HCT116 (cell line): ENCODE data around the gene PDE6D. TPM values are rescaled to one million over a fixed set of nuclear protein-coding genes. Genes with fewer than 3 reads are reported as not detected.

Source experiments
- ATAC-seq: fragments of 200-7000 bp; cut with Tn5 transposase; 2 replicates; pipeline ENCODE4 v1.9.1; 2020; ENCODE audit warnings: mild to moderate bottlenecking, moderate library complexity
- BruUV-seq: library from RNA; stranded (reverse); fragments of 400-500 nt; replicated peaks from 2 replicates; lab custom pipeline; 2021; lab: Mats Ljungman, UMichigan
- CTCF ChIA-PET: fragments of 300-600 bp; sonication (Branson Sonifier 250); formaldehyde crosslinking; loops from one replicate; lab custom pipeline; 2021; ENCODE audit warnings: antibody characterized with exemption; lab: Charles Lee
- POLR2A ChIA-PET: fragments of 300-600, 350-600 bp; sonication (Branson Sonifier 250); formaldehyde crosslinking; loops from one replicate; lab custom pipeline; 2021; ENCODE audit warnings: antibody characterized with exemption; lab: Charles Lee
- RAD21 ChIA-PET, 2 experiments: fragments of 300-600 bp; sonication (Branson Sonifier 250); formaldehyde crosslinking; loops; one replicate each; lab custom pipeline; 2023; ENCODE audit warnings: low total read pairs in 2 of 2; ENCODE audit not compliant: uncharacterized antibody in 2 of 2, unreplicated experiment in 2 of 2, low non-redundant PET in 1 of 2; lab: Charles Lee
- DNase-seq: peaks from one replicate; pipeline ENCODE4 v3.0.0-alpha.2; 2010; ENCODE audit warnings: low read depth, low spot score
- H2AFZ ChIP-seq: fragments of 200-600 bp; shearing (Covaris generic), sonication (generic); 2 replicates; pipeline ENCODE4 v1.6.1; 2017; ENCODE audit warnings: low read depth, mixed run types, mixed read lengths, antibody characterized with exemption, low read length; ENCODE audit not compliant: poor library complexity, severe bottlenecking
- H3K27ac ChIP-seq: 2 replicates; pipeline ENCODE4 v1.5.1; 2012; ENCODE audit warnings: low read depth, low read length
- H3K27me3 ChIP-seq: fragments of 200-600 bp; sonication (generic); 2 replicates; pipeline ENCODE4 v1.6.1; 2016; ENCODE audit warnings: mixed run types, low read length, mixed read lengths; ENCODE audit not compliant: insufficient read depth
- H3K36me3 ChIP-seq, 2 experiments: fragments of 200-500 bp in 1 of 2; fragments of 200-600 bp in 1 of 2; sonication (Bioruptor generic) in 1 of 2; sonication (generic) in 1 of 2; 2 replicates each; pipeline versions ENCODE4 v1.5.1 to v1.6.1; 2014 to 2016; ENCODE audit warnings: low read length in 2 of 2, inconsistent platforms in 1 of 2, mixed read lengths in 1 of 2, mixed run types in 1 of 2; ENCODE audit not compliant: insufficient read depth in 2 of 2, control insufficient read depth in 1 of 2
- H3K4me1 ChIP-seq, 2 experiments: fragments of 200-600 bp in 1 of 2; sonication (generic) in 1 of 2; 2 replicates each; pipeline versions ENCODE4 v1.5.1 to v1.6.1; 2012 to 2017; ENCODE audit warnings: low read length in 2 of 2, inconsistent platforms in 1 of 2, mild to moderate bottlenecking in 1 of 2, mixed read lengths in 1 of 2, mixed run types in 1 of 2, moderate library complexity in 1 of 2; ENCODE audit not compliant: insufficient read depth in 2 of 2, control insufficient read depth in 1 of 2
- H3K4me2 ChIP-seq: fragments of 200-600 bp; sonication (generic); 2 replicates; pipeline ENCODE4 v1.6.1; 2017; ENCODE audit warnings: mixed run types, low read length, mixed read lengths
- H3K4me3 ChIP-seq, 2 experiments: fragments of 200-600 bp in 1 of 2; sonication (generic) in 1 of 2; replicated peaks in 1 of 2; 2 replicates each; pipeline ENCODE4 v1.5.1; 2011 to 2016; ENCODE audit warnings: low read length in 2 of 2, control low read depth in 1 of 2, low read depth in 1 of 2, mild to moderate bottlenecking in 1 of 2, mixed read lengths in 1 of 2, mixed run types in 1 of 2
- H3K79me2 ChIP-seq: fragments of 200-600 bp; sonication (generic); 2 replicates; pipeline ENCODE4 v1.6.1; 2017; ENCODE audit warnings: mild to moderate bottlenecking, mixed run types, low read length, moderate library complexity, mixed read lengths; ENCODE audit not compliant: insufficient read depth
- H3K9ac ChIP-seq: fragments of 200-600 bp; sonication (generic); 2 replicates; pipeline ENCODE4 v1.6.1; 2016; ENCODE audit warnings: low read length, mixed read lengths
- H3K9me2 ChIP-seq: fragments of 200-600 bp; sonication (generic), shearing (Covaris generic); 2 replicates; pipeline ENCODE4 v1.6.1; 2017; ENCODE audit warnings: mixed run types, mild to moderate bottlenecking, moderate library complexity; ENCODE audit not compliant: insufficient read depth
- H3K9me3 ChIP-seq, 2 experiments: fragments of 200-500 bp in 1 of 2; fragments of 200-600 bp in 1 of 2; sonication (Bioruptor generic) in 1 of 2; sonication (generic) in 1 of 2; 2 replicates each; pipeline ENCODE4 v1.6.1; 2014 to 2017; ENCODE audit warnings: low read length in 2 of 2, mixed read lengths in 2 of 2, inconsistent platforms in 1 of 2, low read depth in 1 of 2, mild to moderate bottlenecking in 1 of 2, mixed run types in 1 of 2, moderate library complexity in 1 of 2; ENCODE audit not compliant: control insufficient read depth in 1 of 2, insufficient read depth in 1 of 2
- H4K20me1 ChIP-seq: fragments of 200-600 bp; sonication (generic), shearing (Covaris generic); 2 replicates; pipeline ENCODE4 v1.6.1; 2017; ENCODE audit warnings: mixed run types, mild to moderate bottlenecking, moderate library complexity; ENCODE audit not compliant: insufficient read depth
- ATF3 ChIP-seq: IDR thresholded peaks from 2 replicates; pipeline ENCODE4 v1.6.1; 2012
- CBX3 ChIP-seq: IDR thresholded peaks from 2 replicates; pipeline ENCODE4 v1.6.1; 2012; ENCODE audit warnings: low read depth
- CEBPB ChIP-seq: IDR thresholded peaks from 2 replicates; pipeline ENCODE4 v1.6.1; 2012; ENCODE audit warnings: low read depth
- EGR1 ChIP-seq: IDR thresholded peaks from 2 replicates; pipeline ENCODE4 v1.6.1; 2012; ENCODE audit warnings: low read depth
- ELF1 ChIP-seq: IDR thresholded peaks from 2 replicates; pipeline ENCODE4 v1.6.1; 2012; ENCODE audit warnings: low read depth, borderline replicate concordance
- EZH2phosphoT487 ChIP-seq: fragments of 200-600 bp; IDR thresholded peaks from 2 replicates; pipeline ENCODE4 v1.6.1; 2018; ENCODE audit warnings: antibody characterized with exemption, borderline replicate concordance
- FOSL1 ChIP-seq: IDR thresholded peaks from 2 replicates; pipeline ENCODE4 v1.6.1; 2012; ENCODE audit warnings: low read depth
- JUND ChIP-seq: IDR thresholded peaks from 2 replicates; pipeline ENCODE4 v1.6.1; 2012
- POLR2A ChIP-seq: IDR thresholded peaks from 2 replicates; pipeline ENCODE4 v1.7.0; 2011; ENCODE audit warnings: borderline replicate concordance; ENCODE audit not compliant: insufficient read depth, insufficient read length; ENCODE audit errors: extremely low read depth
- POLR2AphosphoS5 ChIP-seq: IDR thresholded peaks from 2 replicates; pipeline ENCODE4 v1.6.1; 2011; ENCODE audit warnings: mild to moderate bottlenecking, low read depth, low read length, moderate library complexity
- RAD21 ChIP-seq: IDR thresholded peaks from 2 replicates; pipeline ENCODE4 v1.6.1; 2012; ENCODE audit warnings: low read depth, mild to moderate bottlenecking
- SP1 ChIP-seq: IDR thresholded peaks from 2 replicates; pipeline ENCODE4 v1.6.1; 2012; ENCODE audit warnings: low read depth
- SRF ChIP-seq: IDR thresholded peaks from 2 replicates; pipeline ENCODE4 v1.6.1; 2012; ENCODE audit warnings: low read depth
- TCF7L2 ChIP-seq: IDR thresholded peaks from 2 replicates; pipeline ENCODE4 v1.7.0; 2011; ENCODE audit warnings: borderline replicate concordance, inconsistent platforms; ENCODE audit not compliant: insufficient read depth, insufficient read length; ENCODE audit errors: extremely low read depth
- YY1 ChIP-seq: IDR thresholded peaks from 2 replicates; pipeline ENCODE4 v1.6.1; 2011; ENCODE audit warnings: low read length, low read depth, moderate library complexity, mild to moderate bottlenecking; ENCODE audit not compliant: insufficient replicate concordance; ENCODE audit errors: extremely low read depth
- ZFX ChIP-seq: fragments of 450-650 bp; IDR thresholded peaks from 2 replicates; pipeline ENCODE4 v1.6.1; 2017
- ZNF274 ChIP-seq: fragments of 200-500 bp; sonication (Bioruptor generic); IDR thresholded peaks from 2 replicates; pipeline ENCODE4 v1.6.1; 2014; ENCODE audit warnings: mild to moderate bottlenecking, low read depth, low read length, inconsistent platforms
- intact Hi-C: fragments of 100-400 bp; cut with micrococcal nuclease; formaldehyde crosslinking; loops from 2 replicates; pipeline ENCODE4 v1.10.0; 2022
- total RNA-seq: library from RNA; stranded (reverse); gene quantifications from one replicate; pipeline ENCODE4 v1.2.1, GENCODE V29; 2021; ENCODE audit not compliant: unreplicated experiment
- TF ChIP-seq, protein P1 (sequence below): IDR thresholded peaks from 2 replicates; pipeline ENCODE4 v1.6.1; 2012; ENCODE audit warnings: low read depth
- TF ChIP-seq, protein P2 (sequence below): IDR thresholded peaks from 2 replicates; pipeline ENCODE4 v1.6.1; 2012
- TF ChIP-seq, protein P3 (sequence below), 3 experiments: fragments of 200-600 bp in 1 of 3; sonication (generic) in 1 of 3; IDR thresholded peaks in 2 of 3; conservative IDR thresholded peaks in 1 of 3; 2 replicates each; pipeline ENCODE4 v1.5.1; 2012 to 2017; ENCODE audit warnings: low read depth in 2 of 3, low read length in 2 of 3, antibody characterized with exemption in 1 of 3, borderline replicate concordance in 1 of 3, control low read depth in 1 of 3, mild to moderate bottlenecking in 1 of 3, mixed read lengths in 1 of 3, mixed run types in 1 of 3, moderate library complexity in 1 of 3; ENCODE audit not compliant: insufficient read depth in 1 of 3

The PDE6D gene
- total RNA-seq, 1 experiment from 2014 or later = 26.6 TPM

DNA sequence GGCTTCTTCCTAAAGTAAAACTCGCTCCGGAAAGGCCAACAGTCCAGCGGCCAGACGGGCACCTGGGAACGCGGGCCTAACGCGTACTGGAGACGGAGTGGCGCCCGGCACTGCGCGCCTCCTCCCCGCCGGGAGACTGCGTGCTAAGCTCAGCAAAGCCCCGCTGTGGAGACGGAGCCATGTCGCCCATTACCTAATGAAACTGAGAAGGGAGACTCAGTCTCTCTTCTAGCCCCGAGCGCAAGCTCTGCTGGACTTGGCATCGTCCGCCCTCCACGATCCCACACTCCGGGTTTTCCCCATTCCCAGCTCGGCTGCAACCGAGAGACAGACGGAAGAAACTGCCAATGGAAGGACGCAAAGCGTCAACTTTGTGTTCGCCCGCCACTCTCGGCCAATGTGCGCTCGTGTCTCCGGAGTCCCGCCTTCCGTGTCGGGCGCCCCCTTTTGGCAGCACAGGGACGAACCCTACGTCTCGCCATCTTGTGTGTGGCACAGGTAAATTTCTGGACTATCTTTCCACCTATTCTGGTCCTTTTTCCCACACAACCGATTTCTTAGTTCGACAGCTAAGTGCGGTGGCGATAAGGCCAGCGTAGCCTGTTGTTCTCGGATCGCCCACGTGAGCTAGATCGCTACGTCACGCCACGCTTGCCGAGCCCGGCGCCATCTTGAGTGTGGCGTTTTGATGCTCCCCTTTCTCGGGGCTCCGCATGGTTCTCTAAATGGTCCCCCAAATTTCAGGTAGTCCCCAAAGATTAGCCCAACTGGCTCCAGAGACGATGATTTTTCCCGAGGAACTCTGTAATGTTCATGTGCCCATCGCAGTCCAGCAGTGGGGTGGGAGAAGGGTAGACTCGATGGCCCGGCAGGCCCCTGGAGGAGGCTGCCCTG, 74.1 kb downstream of the PDE6D start:
- Histone ChIP-seq H3K4me3 (peak overlapping the region; percentile 85 to 94), H3K9me2 (no peaks in the 10 kb centered on the region), H3K9me3 (no peaks in the 10 kb centered on the region), H2AFZ (no peak overlapping the region), H3K27me3 (no peaks in the 10 kb centered on the region), H3K36me3 (peaks cover 12 to 32% of the 10 kb centered on the region in 2 experiments), H4K20me1 (peaks cover 26% of the 10 kb centered on the region; the same call in 1 of the 2 replicates), H3K27ac (peak overlapping the region; percentile 99), H3K4me2 (peak overlapping the region; percentile 98), H3K79me2 (peaks cover 52% of the 10 kb centered on the region), H3K9ac (peak overlapping the region; percentile 96), H3K4me1 (peaks cover 20 to 44% of the 10 kb centered on the region in 2 experiments)
- BruUV-seq = no TSS peak
- CTCF ChIA-PET = interaction anchor here (0.7 to 2.5 kb wide), 12 partner anchors 10 to 95 kb away, joined by 3 to 29 read pairs (median 7); no protein-coding TSS in a partner anchor
- intact Hi-C loops = loop anchor here (1.0 to 5.0 kb wide), 4 partner anchors 26 to 245 kb away; partner anchors contain the start of gene NCL
- POLR2A ChIA-PET = interaction anchor here (0.7 to 5.5 kb wide), 10 partner anchors 13 to 94 kb away, joined by 3 to 34 read pairs (median 4); no protein-coding TSS in a partner anchor
- ATAC-seq = peak; percentile 57
- RAD21 ChIA-PET = no interaction called here
- peak; percentile 98 for DNase-seq
- TF ChIP-seq, protein P1, sequence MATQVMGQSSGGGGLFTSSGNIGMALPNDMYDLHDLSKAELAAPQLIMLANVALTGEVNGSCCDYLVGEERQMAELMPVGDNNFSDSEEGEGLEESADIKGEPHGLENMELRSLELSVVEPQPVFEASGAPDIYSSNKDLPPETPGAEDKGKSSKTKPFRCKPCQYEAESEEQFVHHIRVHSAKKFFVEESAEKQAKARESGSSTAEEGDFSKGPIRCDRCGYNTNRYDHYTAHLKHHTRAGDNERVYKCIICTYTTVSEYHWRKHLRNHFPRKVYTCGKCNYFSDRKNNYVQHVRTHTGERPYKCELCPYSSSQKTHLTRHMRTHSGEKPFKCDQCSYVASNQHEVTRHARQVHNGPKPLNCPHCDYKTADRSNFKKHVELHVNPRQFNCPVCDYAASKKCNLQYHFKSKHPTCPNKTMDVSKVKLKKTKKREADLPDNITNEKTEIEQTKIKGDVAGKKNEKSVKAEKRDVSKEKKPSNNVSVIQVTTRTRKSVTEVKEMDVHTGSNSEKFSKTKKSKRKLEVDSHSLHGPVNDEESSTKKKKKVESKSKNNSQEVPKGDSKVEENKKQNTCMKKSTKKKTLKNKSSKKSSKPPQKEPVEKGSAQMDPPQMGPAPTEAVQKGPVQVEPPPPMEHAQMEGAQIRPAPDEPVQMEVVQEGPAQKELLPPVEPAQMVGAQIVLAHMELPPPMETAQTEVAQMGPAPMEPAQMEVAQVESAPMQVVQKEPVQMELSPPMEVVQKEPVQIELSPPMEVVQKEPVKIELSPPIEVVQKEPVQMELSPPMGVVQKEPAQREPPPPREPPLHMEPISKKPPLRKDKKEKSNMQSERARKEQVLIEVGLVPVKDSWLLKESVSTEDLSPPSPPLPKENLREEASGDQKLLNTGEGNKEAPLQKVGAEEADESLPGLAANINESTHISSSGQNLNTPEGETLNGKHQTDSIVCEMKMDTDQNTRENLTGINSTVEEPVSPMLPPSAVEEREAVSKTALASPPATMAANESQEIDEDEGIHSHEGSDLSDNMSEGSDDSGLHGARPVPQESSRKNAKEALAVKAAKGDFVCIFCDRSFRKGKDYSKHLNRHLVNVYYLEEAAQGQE = no peak
- TF ChIP-seq ELF1 (no peak), JUND (no peak), CEBPB (no peak), SRF (no peak), POLR2A (no peak), ZNF274 (no peak), SP1 (no peak), EGR1 (no peak), ZFX (peak; percentile 92), CBX3 (no peak), TCF7L2 (peak; percentile 50), FOSL1 (no peak), RAD21 (no peak), POLR2AphosphoS5 (peak; percentile 82), YY1 (peak; percentile 98), EZH2phosphoT487 (no peak), ATF3 (no peak)
- TF ChIP-seq, protein P2, sequence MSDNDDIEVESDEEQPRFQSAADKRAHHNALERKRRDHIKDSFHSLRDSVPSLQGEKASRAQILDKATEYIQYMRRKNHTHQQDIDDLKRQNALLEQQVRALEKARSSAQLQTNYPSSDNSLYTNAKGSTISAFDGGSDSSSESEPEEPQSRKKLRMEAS = no peak
- TF ChIP-seq, protein P3, sequence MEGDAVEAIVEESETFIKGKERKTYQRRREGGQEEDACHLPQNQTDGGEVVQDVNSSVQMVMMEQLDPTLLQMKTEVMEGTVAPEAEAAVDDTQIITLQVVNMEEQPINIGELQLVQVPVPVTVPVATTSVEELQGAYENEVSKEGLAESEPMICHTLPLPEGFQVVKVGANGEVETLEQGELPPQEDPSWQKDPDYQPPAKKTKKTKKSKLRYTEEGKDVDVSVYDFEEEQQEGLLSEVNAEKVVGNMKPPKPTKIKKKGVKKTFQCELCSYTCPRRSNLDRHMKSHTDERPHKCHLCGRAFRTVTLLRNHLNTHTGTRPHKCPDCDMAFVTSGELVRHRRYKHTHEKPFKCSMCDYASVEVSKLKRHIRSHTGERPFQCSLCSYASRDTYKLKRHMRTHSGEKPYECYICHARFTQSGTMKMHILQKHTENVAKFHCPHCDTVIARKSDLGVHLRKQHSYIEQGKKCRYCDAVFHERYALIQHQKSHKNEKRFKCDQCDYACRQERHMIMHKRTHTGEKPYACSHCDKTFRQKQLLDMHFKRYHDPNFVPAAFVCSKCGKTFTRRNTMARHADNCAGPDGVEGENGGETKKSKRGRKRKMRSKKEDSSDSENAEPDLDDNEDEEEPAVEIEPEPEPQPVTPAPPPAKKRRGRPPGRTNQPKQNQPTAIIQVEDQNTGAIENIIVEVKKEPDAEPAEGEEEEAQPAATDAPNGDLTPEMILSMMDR (IDR thresholded peaks at IDR 0.05 in 2 of 3, conservative IDR thresholded peaks at IDR 0.05 in 1 of 3; ENCODE audit: borderline replicate concordance in 1 of 3, insufficient read depth in 1 of 3, low read depth in 2 of 3, low read length in 2 of 3) = peak in 2 of 3 experiments; percentile 88 to 96; a peak in 4 of 6 replicates
